Measurements from ENCODE around the gene NEDD4L.

NEDD4L gene

GRCh38 chr18:58187674-58188073, 143.6 kb downstream of the NEDD4L start:
- DNase-seq, result no peak

GRCh38 chr18:58188996-58189395, 145.0 kb downstream of the NEDD4L start:
- DNase-seq, result no peak

GRCh38 chr18:58190842-58191530, 147.0 kb downstream of the NEDD4L start:
- no peak for DNase-seq

- DNase-seq, result no peak
These were observed 147.6 kb downstream of the NEDD4L start for GRCh38 chr18:58191626-58192025.

- no peak for DNase-seq
These were observed 148.5 kb downstream of the NEDD4L start for GRCh38 chr18:58192519-58192918.

GRCh38 chr18:58194028-58194427, 150.0 kb downstream of the NEDD4L start:
- DNase-seq, result no peak

- no peak for DNase-seq
These were observed 151.3 kb downstream of the NEDD4L start for GRCh38 chr18:58195278-58195765.

GRCh38 chr18:58196164-58196563, 152.1 kb downstream of the NEDD4L start:
- no peak for DNase-seq

- DNase-seq, result no peak
These were observed 153.2 kb downstream of the NEDD4L start for GRCh38 chr18:58196881-58197872.

- DNase-seq, result no peak
These were observed 157.2 kb downstream of the NEDD4L start for GRCh38 chr18:58201268-58201667.

GRCh38 chr18:58201733-58202730, 158.0 kb downstream of the NEDD4L start:
- no peak for DNase-seq

GRCh38 chr18:58204776-58205442, 160.9 kb downstream of the NEDD4L start:
- DNase-seq, result no peak

- no peak for DNase-seq
These were observed 161.6 kb downstream of the NEDD4L start for GRCh38 chr18:58205443-58206160.

GRCh38 chr18:58207520-58208152, 163.6 kb downstream of the NEDD4L start:
- no peak for DNase-seq

GRCh38 chr18:58208207-58208932, 164.3 kb downstream of the NEDD4L start:
- no peak for DNase-seq

- DNase-seq, result no peak
These were observed 165.3 kb downstream of the NEDD4L start for GRCh38 chr18:58209326-58209725.

GRCh38 chr18:58211510-58211909, 167.5 kb downstream of the NEDD4L start:
- no peak for DNase-seq

GRCh38 chr18:58212274-58212673, 168.2 kb downstream of the NEDD4L start:
- no peak for DNase-seq

GRCh38 chr18:58213440-58213839, 169.4 kb downstream of the NEDD4L start:
- no peak for DNase-seq

GRCh38 chr18:58215011-58215410, 171.0 kb downstream of the NEDD4L start:
- no peak for DNase-seq
